Measurements from ENCODE around the gene POTEB2.
"Not testable (repeated sequence)": the region's sequence is repeated elsewhere in the genome, so short reads cannot be mapped to it uniquely, and the experiment has no call there.

GRCh38 chr15:20879916-20880315 is 13.8 kb upstream of the POTEB2 start:
- TF ChIP-seq CTCF (IDR thresholded peaks at IDR 0.05 in 4 of 5, conservative IDR thresholded peaks at IDR 0.05 in 1 of 5); POLR2A (IDR thresholded peaks at IDR 0.05): not testable (repeated sequence)

Data from gastrocnemius medialis (tissue), 4 donors.